ENCODE results near the gene GDI2. TPM values are rescaled to one million over a fixed set of nuclear protein-coding genes. Genes with fewer than 3 reads are reported as not detected.

Gene GDI2
- total RNA-seq, 4 donors from 2014 or later, result 91.7 to 420 (median 185) TPM

- Histone ChIP-seq H3K4me3 (no peak overlapping the region), H3K4me1 (no peaks in the 10 kb centered on the region), H3K36me3 (no peaks in the 10 kb centered on the region), H3K9me3 (no peaks in the 10 kb centered on the region), H3K27ac (no peak overlapping the region), H3K27me3 (no peaks in the 10 kb centered on the region)
- TF ChIP-seq, protein P1, sequence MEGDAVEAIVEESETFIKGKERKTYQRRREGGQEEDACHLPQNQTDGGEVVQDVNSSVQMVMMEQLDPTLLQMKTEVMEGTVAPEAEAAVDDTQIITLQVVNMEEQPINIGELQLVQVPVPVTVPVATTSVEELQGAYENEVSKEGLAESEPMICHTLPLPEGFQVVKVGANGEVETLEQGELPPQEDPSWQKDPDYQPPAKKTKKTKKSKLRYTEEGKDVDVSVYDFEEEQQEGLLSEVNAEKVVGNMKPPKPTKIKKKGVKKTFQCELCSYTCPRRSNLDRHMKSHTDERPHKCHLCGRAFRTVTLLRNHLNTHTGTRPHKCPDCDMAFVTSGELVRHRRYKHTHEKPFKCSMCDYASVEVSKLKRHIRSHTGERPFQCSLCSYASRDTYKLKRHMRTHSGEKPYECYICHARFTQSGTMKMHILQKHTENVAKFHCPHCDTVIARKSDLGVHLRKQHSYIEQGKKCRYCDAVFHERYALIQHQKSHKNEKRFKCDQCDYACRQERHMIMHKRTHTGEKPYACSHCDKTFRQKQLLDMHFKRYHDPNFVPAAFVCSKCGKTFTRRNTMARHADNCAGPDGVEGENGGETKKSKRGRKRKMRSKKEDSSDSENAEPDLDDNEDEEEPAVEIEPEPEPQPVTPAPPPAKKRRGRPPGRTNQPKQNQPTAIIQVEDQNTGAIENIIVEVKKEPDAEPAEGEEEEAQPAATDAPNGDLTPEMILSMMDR (IDR thresholded peaks at IDR 0.05), result no peak
- TF ChIP-seq POLR2A (IDR thresholded peaks at IDR 0.05), result no peak
- intact Hi-C loops (cut with DNase I; ENCODE audit: low total_unique reads), result no loop called here
- no peak for DNase-seq
Measured at GRCh38 chr10:5730766-5731165, 82.5 kb downstream of the GDI2 start.

DNA sequence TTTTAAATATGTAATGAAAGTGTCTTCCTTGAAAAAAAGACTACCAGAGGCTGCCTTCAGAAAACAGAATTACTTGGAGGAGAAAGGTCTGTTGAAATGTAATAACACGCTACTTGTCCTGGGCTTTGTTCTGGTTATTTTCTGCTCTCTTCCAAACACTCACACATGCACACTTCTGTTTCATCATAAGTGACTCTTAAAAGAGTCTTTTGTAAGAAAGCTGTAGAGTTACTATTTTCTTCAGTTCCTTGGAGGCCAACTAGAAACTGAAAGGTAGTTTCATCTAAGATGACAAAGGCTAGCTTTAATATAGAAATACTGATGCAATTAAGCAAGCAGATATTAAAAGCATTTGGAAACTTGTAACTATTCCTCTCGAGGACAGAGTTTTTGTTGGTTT, 89.5 kb downstream of the GDI2 start:
- no peak for DNase-seq
- Histone ChIP-seq H3K4me1 (no peaks in the 10 kb centered on the region), H3K27ac (no peak overlapping the region), H3K27me3 (no peaks in the 10 kb centered on the region), H3K4me3 (no peak overlapping the region), H3K36me3 (no peaks in the 10 kb centered on the region), H3K9me3 (no peaks in the 10 kb centered on the region)
- intact Hi-C loops (cut with DNase I; ENCODE audit: low total_unique reads), result no loop called here
- no peak for TF ChIP-seq POLR2A (IDR thresholded peaks at IDR 0.05)
- TF ChIP-seq, protein P1 (IDR thresholded peaks at IDR 0.05), result no peak

- Histone ChIP-seq H3K4me1 (no peaks in the 10 kb centered on the region), H3K36me3 (no peaks in the 10 kb centered on the region), H3K9me3 (no peaks in the 10 kb centered on the region), H3K4me3 (no peak overlapping the region), H3K27ac (no peak overlapping the region), H3K27me3 (no peaks in the 10 kb centered on the region)
- no peak for DNase-seq
- TF ChIP-seq POLR2A (IDR thresholded peaks at IDR 0.05), result no peak
- TF ChIP-seq, protein P1 (IDR thresholded peaks at IDR 0.05), result no peak
- intact Hi-C loops (cut with DNase I; ENCODE audit: low total_unique reads), result no loop called here
Measured at GRCh38 chr10:5720182-5720581, 93.1 kb downstream of the GDI2 start.

- H3K4me1 ChIP-seq, result no peaks in the 10 kb centered on the region
- no peaks in the 10 kb centered on the region for H3K27me3 ChIP-seq
- no peak for DNase-seq
- H3K27ac ChIP-seq, result no peak overlapping the region
- no peaks in the 10 kb centered on the region for H3K36me3 ChIP-seq
- TF ChIP-seq, protein P1 (IDR thresholded peaks at IDR 0.05), result no peak
- TF ChIP-seq POLR2A (IDR thresholded peaks at IDR 0.05), result no peak
- intact Hi-C loops (cut with DNase I; ENCODE audit: low total_unique reads), result no loop called here
- no peak overlapping the region for H3K4me3 ChIP-seq
- no peaks in the 10 kb centered on the region for H3K9me3 ChIP-seq
Measured at GRCh38 chr10:5719546-5719945, 93.7 kb downstream of the GDI2 start.

Other genes starting within 250 kb of the GDI2 start
- gene ASB13, start 146.8 kb downstream of the GDI2 start, total RNA-seq, result 10 to 100 TPM in 3 of 4 donors, 1 to 10 TPM in 1; 8.7 to 25.7 (median 17.9) TPM
- 100 to 1,000 TPM in 2 of 4 donors, 10 to 100 TPM in 2; 32.6 to 128 (median 75.1) TPM for gene TASOR2, start 128.6 kb downstream of the GDI2 start, total RNA-seq
- 10 to 100 TPM; 11.9 to 28.4 (median 17.8) TPM for gene ANKRD16, start 76.5 kb upstream of the GDI2 start, total RNA-seq
- 100 to 1,000 TPM in 2 of 4 donors, 10 to 100 TPM in 2; 55.0 to 119 (median 85.8) TPM for gene FBH1, start 76.8 kb upstream of the GDI2 start, total RNA-seq
- gene IL15RA, start 164.1 kb upstream of the GDI2 start, total RNA-seq, result 10 to 100 TPM in 3 of 4 donors, 1 to 10 TPM in 1; 1.6 to 42.5 (median 31.9) TPM
- under 1 TPM in 2 of 4 donors, not detected in 2; 0.15 to 0.28 TPM for gene IL2RA, start 248.9 kb upstream of the GDI2 start, total RNA-seq

All from uterus (tissue), 4 donors.